PC-9 (cell line): ENCODE results near the gene ZSCAN10.

Experiments
- EZH2 ChIP-seq: fragments of 200-600 bp; sonication (generic); IDR thresholded peaks from 2 replicates; pipeline ENCODE4 v1.8.0; 2017; ENCODE audit warnings: antibody characterized with exemption, low read depth
- TF ChIP-seq, protein P1 (sequence below): fragments of 200-600 bp; sonication (generic); conservative IDR thresholded peaks from 2 replicates; pipeline ENCODE4 v1.6.1; 2017; ENCODE audit warnings: mixed run types, antibody characterized with exemption, mild to moderate bottlenecking, moderate library complexity

GRCh38 chr16:3088450-3088849, 10.6 kb downstream of the ZSCAN10 start:
- TF ChIP-seq EZH2 = no peak
- TF ChIP-seq, protein P1, sequence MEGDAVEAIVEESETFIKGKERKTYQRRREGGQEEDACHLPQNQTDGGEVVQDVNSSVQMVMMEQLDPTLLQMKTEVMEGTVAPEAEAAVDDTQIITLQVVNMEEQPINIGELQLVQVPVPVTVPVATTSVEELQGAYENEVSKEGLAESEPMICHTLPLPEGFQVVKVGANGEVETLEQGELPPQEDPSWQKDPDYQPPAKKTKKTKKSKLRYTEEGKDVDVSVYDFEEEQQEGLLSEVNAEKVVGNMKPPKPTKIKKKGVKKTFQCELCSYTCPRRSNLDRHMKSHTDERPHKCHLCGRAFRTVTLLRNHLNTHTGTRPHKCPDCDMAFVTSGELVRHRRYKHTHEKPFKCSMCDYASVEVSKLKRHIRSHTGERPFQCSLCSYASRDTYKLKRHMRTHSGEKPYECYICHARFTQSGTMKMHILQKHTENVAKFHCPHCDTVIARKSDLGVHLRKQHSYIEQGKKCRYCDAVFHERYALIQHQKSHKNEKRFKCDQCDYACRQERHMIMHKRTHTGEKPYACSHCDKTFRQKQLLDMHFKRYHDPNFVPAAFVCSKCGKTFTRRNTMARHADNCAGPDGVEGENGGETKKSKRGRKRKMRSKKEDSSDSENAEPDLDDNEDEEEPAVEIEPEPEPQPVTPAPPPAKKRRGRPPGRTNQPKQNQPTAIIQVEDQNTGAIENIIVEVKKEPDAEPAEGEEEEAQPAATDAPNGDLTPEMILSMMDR = no peak
